Peyer's patch (tissue), 4 donors: ENCODE data around the gene TM4SF20.

Experiments used
- POLR2A ChIP-seq, 2 donors: fragments of 450-650 bp; IDR thresholded peaks; one replicate each; pipeline ENCODE4 v1.5.1; 2017; ENCODE audit warnings: antibody characterized with exemption in 2 of 2, mild to moderate bottlenecking in 2 of 2, moderate library complexity in 2 of 2
- TF ChIP-seq, protein P1 (sequence below), 6 experiments: fragments of 450-650 bp in 4 of 6; fragments of 200-600 bp in 2 of 6; sonication (generic) in 1 of 6; IDR thresholded peaks; one replicate each; pipeline ENCODE4 v1.5.1; 2017 to 2019; ENCODE audit warnings: antibody characterized with exemption in 6 of 6, mild to moderate bottlenecking in 3 of 6, moderate library complexity in 1 of 6

DNA sequence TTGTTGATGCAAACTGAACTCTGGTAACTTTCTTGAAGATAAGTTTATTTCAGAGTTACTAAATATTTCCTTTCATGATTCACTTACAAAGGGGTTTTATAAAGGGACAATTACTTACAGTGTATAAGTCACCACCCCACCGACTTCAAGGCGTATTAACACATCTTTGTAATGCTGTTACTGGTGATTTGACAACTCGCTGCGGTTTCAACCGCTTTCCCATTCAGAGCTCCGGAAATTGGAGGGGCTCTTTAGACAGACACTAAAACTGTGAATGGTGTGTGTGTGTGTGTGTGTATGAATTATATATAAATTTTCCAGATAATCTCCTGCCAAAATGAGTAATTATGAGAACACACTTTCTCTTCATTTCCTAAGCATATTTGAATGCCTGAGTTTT, 4.9 kb downstream of the TM4SF20 start:
- TF ChIP-seq, protein P1, sequence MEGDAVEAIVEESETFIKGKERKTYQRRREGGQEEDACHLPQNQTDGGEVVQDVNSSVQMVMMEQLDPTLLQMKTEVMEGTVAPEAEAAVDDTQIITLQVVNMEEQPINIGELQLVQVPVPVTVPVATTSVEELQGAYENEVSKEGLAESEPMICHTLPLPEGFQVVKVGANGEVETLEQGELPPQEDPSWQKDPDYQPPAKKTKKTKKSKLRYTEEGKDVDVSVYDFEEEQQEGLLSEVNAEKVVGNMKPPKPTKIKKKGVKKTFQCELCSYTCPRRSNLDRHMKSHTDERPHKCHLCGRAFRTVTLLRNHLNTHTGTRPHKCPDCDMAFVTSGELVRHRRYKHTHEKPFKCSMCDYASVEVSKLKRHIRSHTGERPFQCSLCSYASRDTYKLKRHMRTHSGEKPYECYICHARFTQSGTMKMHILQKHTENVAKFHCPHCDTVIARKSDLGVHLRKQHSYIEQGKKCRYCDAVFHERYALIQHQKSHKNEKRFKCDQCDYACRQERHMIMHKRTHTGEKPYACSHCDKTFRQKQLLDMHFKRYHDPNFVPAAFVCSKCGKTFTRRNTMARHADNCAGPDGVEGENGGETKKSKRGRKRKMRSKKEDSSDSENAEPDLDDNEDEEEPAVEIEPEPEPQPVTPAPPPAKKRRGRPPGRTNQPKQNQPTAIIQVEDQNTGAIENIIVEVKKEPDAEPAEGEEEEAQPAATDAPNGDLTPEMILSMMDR (IDR thresholded peaks at IDR 0.05) = no peak
- TF ChIP-seq POLR2A (IDR thresholded peaks at IDR 0.05) = no peak
